GM19372 (cell line): ENCODE results near the gene GAP43.
"Not testable (repeated sequence)": the region's sequence is repeated elsewhere in the genome, so short reads cannot be mapped to it uniquely, and the experiment has no call there.

Experiments used
- ATAC-seq: cut with Tn5 transposase; IDR thresholded peaks from one replicate; pipeline ENCODE4 v1.9.1; 2021; ENCODE audit warnings: mild to moderate bottlenecking, low read depth, moderate library complexity; ENCODE audit not compliant: unreplicated experiment

Gene GAP43

DNA sequence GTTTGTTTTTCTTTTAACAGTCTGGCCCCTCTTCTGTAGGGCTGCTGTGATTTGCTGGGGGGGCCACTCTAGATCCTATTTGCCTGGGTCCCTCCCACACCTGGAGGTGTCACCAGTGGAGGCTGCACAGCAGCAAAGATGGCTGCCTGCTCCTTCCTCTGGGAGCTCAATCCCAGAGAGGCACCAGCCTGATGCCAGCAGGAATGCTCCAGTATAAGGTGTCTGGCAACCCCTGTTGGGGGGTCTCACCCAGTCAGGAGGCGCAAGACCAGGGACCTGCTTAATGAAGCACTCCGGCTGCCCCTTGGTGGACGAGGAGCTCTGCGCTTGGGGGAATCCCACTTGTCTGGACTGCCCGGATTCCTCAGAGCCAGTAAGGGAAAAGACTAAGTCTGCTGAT is 118.3 kb downstream of the GAP43 start:
- ATAC-seq = no peak

- ATAC-seq = not testable (repeated sequence)
Observed at GRCh38 chr3:115744516-115744915, 121.2 kb downstream of the GAP43 start.

- ATAC-seq = not testable (repeated sequence)
Observed at GRCh38 chr3:115752978-115753377, 129.7 kb downstream of the GAP43 start.

DNA sequence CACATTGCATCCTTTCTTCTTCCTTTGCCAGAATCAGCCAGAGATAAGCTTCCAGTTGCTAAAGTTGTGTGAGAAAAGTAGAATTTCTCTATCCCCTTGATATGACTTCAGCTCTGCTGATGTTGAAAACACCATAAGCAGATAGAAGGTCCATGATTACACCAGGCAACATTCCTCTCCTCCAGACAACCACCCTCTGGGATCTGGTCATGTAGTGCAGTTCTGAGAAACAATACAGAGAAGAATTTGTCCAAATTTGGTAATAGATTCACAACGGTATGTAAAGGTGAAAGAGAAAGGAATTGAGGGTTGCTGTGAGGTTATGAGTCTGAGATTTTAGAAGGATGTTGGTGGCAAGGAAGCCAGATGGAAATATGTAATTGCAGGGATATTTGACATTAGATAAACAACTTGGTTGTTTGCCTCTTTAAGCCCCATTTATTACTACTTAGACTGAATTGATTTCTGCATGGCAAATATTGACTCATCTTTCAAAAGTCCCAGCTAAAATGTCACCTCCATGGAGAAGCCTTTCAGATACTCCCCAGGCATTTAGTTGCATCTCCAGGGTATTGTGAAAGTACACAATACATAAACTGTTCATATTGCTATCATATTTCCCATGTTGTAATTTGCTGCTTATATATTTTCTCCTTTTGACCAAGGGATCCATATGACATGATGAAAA is 134.9 kb downstream of the GAP43 start:
- ATAC-seq = no peak

DNA sequence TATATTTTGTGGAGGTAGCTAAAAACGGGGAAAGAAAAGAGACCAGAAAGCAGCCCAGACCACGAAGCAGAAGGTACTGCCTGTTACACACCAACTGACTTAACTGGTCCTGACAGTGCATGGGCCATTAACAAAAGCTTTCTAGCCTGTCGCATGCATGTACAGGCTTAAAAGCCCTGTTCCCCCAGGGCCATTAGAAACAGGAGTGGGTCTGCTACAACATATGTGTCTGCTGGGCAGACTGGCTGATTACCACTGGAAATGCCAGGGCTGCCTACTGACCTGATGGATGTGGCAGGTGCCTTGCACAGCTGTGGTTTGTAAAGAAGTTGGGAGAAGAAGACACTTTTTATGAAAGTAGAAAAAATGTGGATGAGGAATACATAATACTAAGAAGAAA is 137.4 kb downstream of the GAP43 start:
- ATAC-seq = no peak

DNA sequence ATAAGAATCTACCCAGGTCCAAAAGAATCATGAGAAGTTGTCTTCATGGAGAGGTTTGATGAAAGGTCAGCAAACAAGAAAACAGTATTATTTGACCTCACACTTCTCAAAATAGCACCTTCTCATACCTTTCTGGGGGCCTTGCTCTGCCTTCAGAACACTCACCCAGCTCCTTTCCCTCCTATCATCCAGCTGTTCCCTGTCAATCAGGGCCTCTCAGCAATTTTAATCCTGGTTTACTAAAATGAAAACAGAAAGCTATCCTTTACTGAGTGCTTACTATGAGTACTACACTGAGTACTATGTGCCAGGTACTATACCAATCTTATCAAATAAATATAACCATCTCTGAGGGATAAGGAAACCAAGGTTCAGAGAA is 138.6 kb downstream of the GAP43 start:
- ATAC-seq = no peak

GRCh38 chr3:115766587-115767482 is 143.5 kb downstream of the GAP43 start:
- no peak for ATAC-seq

DNA sequence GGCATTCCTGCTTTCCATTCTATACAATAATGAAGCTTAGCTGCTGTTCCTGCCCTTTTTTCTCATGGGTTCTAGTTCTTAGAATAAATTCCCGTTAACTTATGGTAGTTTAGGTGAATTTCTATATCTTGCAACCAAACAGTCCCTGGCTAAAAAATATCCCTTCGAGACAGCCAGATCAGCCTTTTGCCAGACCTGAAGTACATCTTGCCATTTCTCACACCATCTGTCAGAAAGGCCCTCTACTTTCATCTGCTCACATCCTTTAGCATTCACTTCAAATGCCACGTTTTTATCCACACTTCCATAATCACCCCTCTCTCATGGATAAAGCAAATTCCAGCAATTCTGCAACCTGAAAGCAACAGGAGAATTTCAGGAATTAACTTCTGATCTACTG is 145.4 kb downstream of the GAP43 start:
- ATAC-seq = no peak
